ENCODE data around the gene BRD9. TPM values are rescaled to one million over a fixed set of nuclear protein-coding genes. Genes with fewer than 3 reads are reported as not detected.

Gene BRD9
- total RNA-seq, 1 experiment from 2014 or later: 55.6 TPM

GRCh38 chr5:875931-876330 is 16.7 kb downstream of the BRD9 start (continued):
- TF ChIP-seq AR (CRISPR knock-in tag; IDR thresholded peaks at IDR 0.05) (no peak), PRRX2 (CRISPR knock-in tag; IDR thresholded peaks at IDR 0.05) (no peak), ZBTB21 (CRISPR knock-in tag; IDR thresholded peaks at IDR 0.05; ENCODE audit: borderline replicate concordance) (no peak), SP1 (CRISPR knock-in tag; conservative IDR thresholded peaks at IDR 0.05) (no peak)
- TF ChIP-seq, protein P1, sequence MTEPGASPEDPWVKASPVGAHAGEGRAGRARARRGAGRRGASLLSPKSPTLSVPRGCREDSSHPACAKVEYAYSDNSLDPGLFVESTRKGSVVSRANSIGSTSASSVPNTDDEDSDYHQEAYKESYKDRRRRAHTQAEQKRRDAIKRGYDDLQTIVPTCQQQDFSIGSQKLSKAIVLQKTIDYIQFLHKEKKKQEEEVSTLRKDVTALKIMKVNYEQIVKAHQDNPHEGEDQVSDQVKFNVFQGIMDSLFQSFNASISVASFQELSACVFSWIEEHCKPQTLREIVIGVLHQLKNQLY (CRISPR knock-in tag; IDR thresholded peaks at IDR 0.05): no peak
- TF ChIP-seq, protein P2, sequence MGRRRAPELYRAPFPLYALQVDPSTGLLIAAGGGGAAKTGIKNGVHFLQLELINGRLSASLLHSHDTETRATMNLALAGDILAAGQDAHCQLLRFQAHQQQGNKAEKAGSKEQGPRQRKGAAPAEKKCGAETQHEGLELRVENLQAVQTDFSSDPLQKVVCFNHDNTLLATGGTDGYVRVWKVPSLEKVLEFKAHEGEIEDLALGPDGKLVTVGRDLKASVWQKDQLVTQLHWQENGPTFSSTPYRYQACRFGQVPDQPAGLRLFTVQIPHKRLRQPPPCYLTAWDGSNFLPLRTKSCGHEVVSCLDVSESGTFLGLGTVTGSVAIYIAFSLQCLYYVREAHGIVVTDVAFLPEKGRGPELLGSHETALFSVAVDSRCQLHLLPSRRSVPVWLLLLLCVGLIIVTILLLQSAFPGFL (CRISPR knock-in tag; IDR thresholded peaks at IDR 0.05; ENCODE audit: borderline replicate concordance): no peak

DNA sequence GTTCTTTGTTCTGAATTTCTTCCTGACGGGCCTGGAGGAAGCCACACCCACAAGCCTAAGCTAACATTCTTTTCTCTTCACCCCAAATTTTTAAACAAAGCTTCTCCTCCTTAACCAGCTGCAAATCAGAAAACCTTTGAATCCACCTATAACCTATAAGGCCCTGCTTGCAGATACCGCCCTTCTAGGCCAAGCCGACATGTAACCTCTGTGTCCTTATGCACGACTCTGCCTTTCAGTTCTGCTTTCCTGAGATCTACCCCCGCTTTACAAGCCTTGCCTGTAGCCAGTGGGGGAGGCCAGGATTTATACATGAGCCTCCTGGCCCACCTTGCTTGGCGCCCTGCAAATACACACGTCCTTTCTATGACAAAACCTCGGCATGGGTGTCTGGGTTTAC is 19.3 kb downstream of the BRD9 start:
- ATAC-seq (no peak), DNase-seq (ENCODE audit: low spot score) (no peak)
- Mint-ChIP-seq H3K4me1 (no peaks in the 10 kb centered on the region), H3K27ac (peak overlapping the region; percentile 27; the same call in 1 of the 2 replicates), H3K36me3 (peaks cover 84% of the 10 kb centered on the region), H3K9me3 (no peaks in the 10 kb centered on the region), H3K27me3 (ENCODE audit: low read depth) (no peaks in the 10 kb centered on the region), H3K4me3 (no peak overlapping the region)
- TF ChIP-seq, protein P3, sequence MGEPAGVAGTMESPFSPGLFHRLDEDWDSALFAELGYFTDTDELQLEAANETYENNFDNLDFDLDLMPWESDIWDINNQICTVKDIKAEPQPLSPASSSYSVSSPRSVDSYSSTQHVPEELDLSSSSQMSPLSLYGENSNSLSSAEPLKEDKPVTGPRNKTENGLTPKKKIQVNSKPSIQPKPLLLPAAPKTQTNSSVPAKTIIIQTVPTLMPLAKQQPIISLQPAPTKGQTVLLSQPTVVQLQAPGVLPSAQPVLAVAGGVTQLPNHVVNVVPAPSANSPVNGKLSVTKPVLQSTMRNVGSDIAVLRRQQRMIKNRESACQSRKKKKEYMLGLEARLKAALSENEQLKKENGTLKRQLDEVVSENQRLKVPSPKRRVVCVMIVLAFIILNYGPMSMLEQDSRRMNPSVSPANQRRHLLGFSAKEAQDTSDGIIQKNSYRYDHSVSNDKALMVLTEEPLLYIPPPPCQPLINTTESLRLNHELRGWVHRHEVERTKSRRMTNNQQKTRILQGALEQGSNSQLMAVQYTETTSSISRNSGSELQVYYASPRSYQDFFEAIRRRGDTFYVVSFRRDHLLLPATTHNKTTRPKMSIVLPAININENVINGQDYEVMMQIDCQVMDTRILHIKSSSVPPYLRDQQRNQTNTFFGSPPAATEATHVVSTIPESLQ (CRISPR knock-in tag; IDR thresholded peaks at IDR 0.05): no peak
- no peak for TF ChIP-seq ESRRA (CRISPR knock-in tag; IDR thresholded peaks at IDR 0.05; ENCODE audit: borderline replicate concordance)
- no peak for TF ChIP-seq SOX15 (CRISPR knock-in tag; IDR thresholded peaks at IDR 0.05)
- TF ChIP-seq JUN (CRISPR knock-in tag; IDR thresholded peaks at IDR 0.05): no peak
- no peak for TF ChIP-seq MAX (CRISPR knock-in tag; IDR thresholded peaks at IDR 0.05)
- TF ChIP-seq MYBL2 (CRISPR knock-in tag; IDR thresholded peaks at IDR 0.05): no peak
- TF ChIP-seq TEAD1 (CRISPR knock-in tag; IDR thresholded peaks at IDR 0.05): no peak
- no peak for TF ChIP-seq NR2C2 (CRISPR knock-in tag; IDR thresholded peaks at IDR 0.05)
- no peak for TF ChIP-seq SMAD4 (CRISPR knock-in tag; IDR thresholded peaks at IDR 0.05)
- TF ChIP-seq CREM (CRISPR knock-in tag; IDR thresholded peaks at IDR 0.05): no peak
- TF ChIP-seq ZNF396 (CRISPR knock-in tag; IDR thresholded peaks at IDR 0.05; ENCODE audit: borderline replicate concordance): no peak
- ChIA-PET POLR2A (no interaction called here), CTCF (interaction anchor here (0.6 kb wide), 1 partner anchor 444 kb away, joined by 3 read pairs; no protein-coding TSS in a partner anchor)

DNA sequence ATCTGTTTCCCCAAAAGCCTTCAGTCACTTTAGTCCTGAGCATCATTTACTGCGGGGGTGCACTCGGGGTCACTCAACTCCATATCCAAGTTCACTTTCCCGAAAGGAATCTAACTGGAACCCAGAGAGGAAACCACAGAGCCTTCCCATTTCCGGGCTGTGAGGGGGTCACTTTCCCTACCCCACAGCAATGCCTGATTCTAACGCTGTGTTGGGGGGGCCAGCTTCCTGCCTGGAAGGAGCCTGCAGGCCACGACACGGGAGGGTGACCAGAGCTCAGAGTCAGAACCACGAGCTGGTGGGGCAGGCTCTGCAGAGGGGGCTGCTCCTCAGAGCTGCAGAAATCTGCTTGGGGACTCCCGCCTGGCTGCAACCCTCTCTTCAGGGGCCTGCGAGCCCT is 20.3 kb downstream of the BRD9 start:
- DNase-seq (ENCODE audit: low spot score): no peak
- Mint-ChIP-seq H3K4me1 (no peaks in the 10 kb centered on the region), H3K9me3 (no peaks in the 10 kb centered on the region), H3K27me3 (ENCODE audit: low read depth) (no peaks in the 10 kb centered on the region), H3K4me3 (no peak overlapping the region), H3K27ac (no peak overlapping the region), H3K36me3 (peaks cover 83% of the 10 kb centered on the region)
- ChIA-PET POLR2A (no interaction called here), CTCF (no interaction called here)
- ATAC-seq: no peak
- TF ChIP-seq ZNF425 (CRISPR knock-in tag; conservative IDR thresholded peaks at IDR 0.05) (no peak), NR2C2 (CRISPR knock-in tag; IDR thresholded peaks at IDR 0.05) (no peak), ARID4B (CRISPR knock-in tag; IDR thresholded peaks at IDR 0.05; ENCODE audit: borderline replicate concordance) (no peak)

Data from WTC11 (cell line).